ENCODE results near the gene CYP24A1. TPM values are rescaled to one million over a fixed set of nuclear protein-coding genes. Genes with fewer than 3 reads are reported as not detected.

The CYP24A1 gene
- total and polyA plus RNA-seq, 2 of the 13 experiments (the other 11 are each of a cell fraction or from before 2014, with no cell fraction given), result 9.4 to 32.7 TPM

DNA sequence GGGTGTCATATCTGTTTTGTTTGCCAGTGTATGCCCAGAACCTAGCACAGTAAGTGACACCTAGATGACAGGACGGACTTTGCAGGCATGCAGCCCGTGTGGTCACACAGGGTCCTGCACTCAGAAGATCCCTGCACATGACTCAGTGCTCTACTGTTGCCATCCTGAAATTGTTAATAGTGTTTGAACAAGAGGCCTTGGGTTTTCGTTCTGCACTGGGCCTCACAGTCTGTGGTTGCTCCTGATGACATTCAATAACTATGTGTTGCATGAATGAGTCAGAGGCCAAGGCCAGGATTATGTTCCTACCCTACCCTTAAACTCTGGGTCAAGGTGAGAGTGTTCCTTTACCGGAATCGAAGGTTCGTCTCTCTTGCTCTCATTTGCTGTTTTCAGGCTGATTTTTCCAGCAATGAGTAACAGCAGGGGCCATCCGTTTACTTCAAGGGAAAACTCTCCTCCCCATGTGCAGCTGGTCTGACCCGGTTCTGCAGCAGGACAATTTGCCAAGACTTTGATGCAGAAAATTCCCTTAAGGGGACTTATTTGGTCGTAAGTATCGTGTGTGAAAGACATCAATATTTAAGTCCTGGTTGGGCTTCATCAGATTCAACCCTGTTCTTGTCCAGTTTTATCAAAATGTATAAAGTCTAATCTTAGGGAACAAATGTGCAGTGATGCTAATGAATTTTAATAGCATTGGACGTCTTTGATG lies 21.1 kb upstream of the CYP24A1 start (continued):
- TF ChIP-seq ZMYM4 (CRISPR knock-in tag; IDR thresholded peaks at IDR 0.05) (peak; percentile 94), ZNF607 (CRISPR knock-in tag; IDR thresholded peaks at IDR 0.05; ENCODE audit: borderline replicate concordance) (peak; percentile 33; the same call in 1 of the 2 replicates), SSRP1 (CRISPR knock-in tag; IDR thresholded peaks at IDR 0.05) (peak; percentile 96; the same call in 1 of the 2 replicates), SOX6 (IDR thresholded peaks at IDR 0.05) (no peak), SOX6 (CRISPR knock-in tag; IDR thresholded peaks at IDR 0.05) (peak; percentile 97), FOSL1 (CRISPR knock-in tag; IDR thresholded peaks at IDR 0.05; ENCODE audit: borderline replicate concordance) (peak; percentile 100), ZNF550 (CRISPR knock-in tag; IDR thresholded peaks at IDR 0.05; ENCODE audit: borderline replicate concordance) (no peak; the same call in 1 of the 2 replicates), DRAP1 (CRISPR knock-in tag; IDR thresholded peaks at IDR 0.05) (peak; percentile 56; the same call in 1 of the 2 replicates), DR1 (CRISPR knock-in tag; IDR thresholded peaks at IDR 0.05) (peak; percentile 70; the same call in 1 of the 2 replicates), LRRFIP1 (CRISPR knock-in tag; conservative IDR thresholded peaks at IDR 0.05) (0 out of 2 replicates have a peak, but pooled peaks have one; percentile 8), HDAC2 (CRISPR knock-in tag; IDR thresholded peaks at IDR 0.05) (peak; percentile 99), HBP1 (CRISPR knock-in tag; IDR thresholded peaks at IDR 0.05; ENCODE audit: low read depth) (peak; percentile 96), ZKSCAN5 (CRISPR knock-in tag; IDR thresholded peaks at IDR 0.05) (no peak), KAT7 (CRISPR knock-in tag; IDR thresholded peaks at IDR 0.05; ENCODE audit: borderline replicate concordance) (peak; percentile 94), POLR2AphosphoS5 (IDR thresholded peaks at IDR 0.05; ENCODE audit: low read depth, low read length) (no peak), SIX4 (CRISPR knock-in tag; IDR thresholded peaks at IDR 0.05) (peak; percentile 94), ZNF547 (CRISPR knock-in tag; IDR thresholded peaks at IDR 0.05) (peak; percentile 79; the same call in 1 of the 2 replicates), ZNF160 (CRISPR knock-in tag; IDR thresholded peaks at IDR 0.05) (peak; percentile 40)
- TF ChIP-seq, protein P1, sequence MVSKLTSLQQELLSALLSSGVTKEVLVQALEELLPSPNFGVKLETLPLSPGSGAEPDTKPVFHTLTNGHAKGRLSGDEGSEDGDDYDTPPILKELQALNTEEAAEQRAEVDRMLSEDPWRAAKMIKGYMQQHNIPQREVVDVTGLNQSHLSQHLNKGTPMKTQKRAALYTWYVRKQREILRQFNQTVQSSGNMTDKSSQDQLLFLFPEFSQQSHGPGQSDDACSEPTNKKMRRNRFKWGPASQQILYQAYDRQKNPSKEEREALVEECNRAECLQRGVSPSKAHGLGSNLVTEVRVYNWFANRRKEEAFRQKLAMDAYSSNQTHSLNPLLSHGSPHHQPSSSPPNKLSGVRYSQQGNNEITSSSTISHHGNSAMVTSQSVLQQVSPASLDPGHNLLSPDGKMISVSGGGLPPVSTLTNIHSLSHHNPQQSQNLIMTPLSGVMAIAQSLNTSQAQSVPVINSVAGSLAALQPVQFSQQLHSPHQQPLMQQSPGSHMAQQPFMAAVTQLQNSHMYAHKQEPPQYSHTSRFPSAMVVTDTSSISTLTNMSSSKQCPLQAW (CRISPR knock-in tag; IDR thresholded peaks at IDR 0.05), result peak; percentile 81; the same call in 1 of the 2 replicates
- TF ChIP-seq, protein P2, sequence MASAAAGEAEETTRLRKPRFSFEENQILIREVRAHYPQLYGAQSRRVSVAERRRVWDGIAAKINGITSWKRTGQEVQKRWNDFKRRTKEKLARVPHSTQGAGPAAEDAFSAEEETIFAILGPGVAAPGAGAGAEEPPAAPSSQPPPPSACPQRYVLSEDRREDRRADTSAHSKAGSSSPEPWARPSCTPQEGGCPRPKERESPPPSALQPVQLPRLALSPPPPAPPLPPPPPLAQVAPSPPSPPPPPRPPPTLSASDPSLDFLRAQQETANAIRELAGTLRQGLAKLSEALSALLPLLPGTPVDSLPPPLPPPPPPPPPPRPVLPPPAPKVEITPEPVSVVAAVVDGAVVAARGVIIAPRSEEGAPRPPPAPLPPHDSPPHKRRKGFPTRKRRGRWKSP (CRISPR knock-in tag; IDR thresholded peaks at IDR 0.05), result peak; percentile 76; the same call in 1 of the 2 replicates
- TF ChIP-seq, protein P3, sequence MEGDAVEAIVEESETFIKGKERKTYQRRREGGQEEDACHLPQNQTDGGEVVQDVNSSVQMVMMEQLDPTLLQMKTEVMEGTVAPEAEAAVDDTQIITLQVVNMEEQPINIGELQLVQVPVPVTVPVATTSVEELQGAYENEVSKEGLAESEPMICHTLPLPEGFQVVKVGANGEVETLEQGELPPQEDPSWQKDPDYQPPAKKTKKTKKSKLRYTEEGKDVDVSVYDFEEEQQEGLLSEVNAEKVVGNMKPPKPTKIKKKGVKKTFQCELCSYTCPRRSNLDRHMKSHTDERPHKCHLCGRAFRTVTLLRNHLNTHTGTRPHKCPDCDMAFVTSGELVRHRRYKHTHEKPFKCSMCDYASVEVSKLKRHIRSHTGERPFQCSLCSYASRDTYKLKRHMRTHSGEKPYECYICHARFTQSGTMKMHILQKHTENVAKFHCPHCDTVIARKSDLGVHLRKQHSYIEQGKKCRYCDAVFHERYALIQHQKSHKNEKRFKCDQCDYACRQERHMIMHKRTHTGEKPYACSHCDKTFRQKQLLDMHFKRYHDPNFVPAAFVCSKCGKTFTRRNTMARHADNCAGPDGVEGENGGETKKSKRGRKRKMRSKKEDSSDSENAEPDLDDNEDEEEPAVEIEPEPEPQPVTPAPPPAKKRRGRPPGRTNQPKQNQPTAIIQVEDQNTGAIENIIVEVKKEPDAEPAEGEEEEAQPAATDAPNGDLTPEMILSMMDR (CRISPR knock-in tag; IDR thresholded peaks at IDR 0.05), result peak; percentile 69
